Upper lobe of left lung (tissue), 4 donors: ENCODE results near the gene ARAP3.
"Not testable (repeated sequence)": the region's sequence is repeated elsewhere in the genome, so short reads cannot be mapped to it uniquely, and the experiment has no call there.

Experiments used
- EP300 ChIP-seq, 4 donors: sonication (generic); formaldehyde crosslinking; IDR thresholded peaks; one replicate each; pipeline ENCODE4 v1.5.1; 2017; ENCODE audit warnings: antibody characterized with exemption in 4 of 4, control low read depth in 2 of 4
- POLR2A ChIP-seq, 4 donors: fragments of 450-650 bp; IDR thresholded peaks; one replicate each; pipeline ENCODE4 v1.5.1; 2016 to 2017; ENCODE audit warnings: antibody characterized with exemption in 4 of 4, mild to moderate bottlenecking in 2 of 4
- POLR2AphosphoS5 ChIP-seq, 2 donors: sonication (generic); formaldehyde crosslinking; IDR thresholded peaks; one replicate each; pipeline ENCODE4 v1.5.1; 2017; ENCODE audit warnings: antibody characterized with exemption in 2 of 2
- TF ChIP-seq, protein P1 (sequence below), 6 experiments: fragments of 450-650 bp in 4 of 6; fragments of 200-600 bp in 2 of 6; sonication (generic) in 2 of 6; IDR thresholded peaks; one replicate each; pipeline ENCODE4 v1.5.1; 2016 to 2019; ENCODE audit warnings: antibody characterized with exemption in 6 of 6

- TF ChIP-seq, protein P1, sequence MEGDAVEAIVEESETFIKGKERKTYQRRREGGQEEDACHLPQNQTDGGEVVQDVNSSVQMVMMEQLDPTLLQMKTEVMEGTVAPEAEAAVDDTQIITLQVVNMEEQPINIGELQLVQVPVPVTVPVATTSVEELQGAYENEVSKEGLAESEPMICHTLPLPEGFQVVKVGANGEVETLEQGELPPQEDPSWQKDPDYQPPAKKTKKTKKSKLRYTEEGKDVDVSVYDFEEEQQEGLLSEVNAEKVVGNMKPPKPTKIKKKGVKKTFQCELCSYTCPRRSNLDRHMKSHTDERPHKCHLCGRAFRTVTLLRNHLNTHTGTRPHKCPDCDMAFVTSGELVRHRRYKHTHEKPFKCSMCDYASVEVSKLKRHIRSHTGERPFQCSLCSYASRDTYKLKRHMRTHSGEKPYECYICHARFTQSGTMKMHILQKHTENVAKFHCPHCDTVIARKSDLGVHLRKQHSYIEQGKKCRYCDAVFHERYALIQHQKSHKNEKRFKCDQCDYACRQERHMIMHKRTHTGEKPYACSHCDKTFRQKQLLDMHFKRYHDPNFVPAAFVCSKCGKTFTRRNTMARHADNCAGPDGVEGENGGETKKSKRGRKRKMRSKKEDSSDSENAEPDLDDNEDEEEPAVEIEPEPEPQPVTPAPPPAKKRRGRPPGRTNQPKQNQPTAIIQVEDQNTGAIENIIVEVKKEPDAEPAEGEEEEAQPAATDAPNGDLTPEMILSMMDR (IDR thresholded peaks at IDR 0.05), result not testable (repeated sequence)
- TF ChIP-seq POLR2A, EP300, POLR2AphosphoS5 (IDR thresholded peaks at IDR 0.05): not testable (repeated sequence)
Observed at GRCh38 chr5:141725174-141725573, 43.1 kb upstream of the ARAP3 start.
